ENCODE data around the gene SNX5.

- no peak for TF ChIP-seq L3MBTL2 (conservative IDR thresholded peaks at IDR 0.05)
- TF ChIP-seq TARDBP (IDR thresholded peaks at IDR 0.05) = no peak
- no peak for TF ChIP-seq PKNOX1 (IDR thresholded peaks at IDR 0.05)
- TF ChIP-seq FOXM1 (IDR thresholded peaks at IDR 0.05; ENCODE audit: borderline replicate concordance) = no peak
Measured at GRCh38 chr20:17987988-17988387, 19.4 kb upstream of the SNX5 start.
